Neural progenitor cell (in vitro differentiated cells): Measurements from ENCODE around the gene RS1. TPM values are rescaled to one million over a fixed set of nuclear protein-coding genes. Genes with fewer than 3 reads are reported as not detected.

Source experiments
- DNase-seq: peaks from one replicate; pipeline ENCODE4 v3.0.0-alpha.2; 2016; ENCODE audit warnings: low spot score
- H2AFZ ChIP-seq: fragments of 200-600 bp; sonication (generic); replicated peaks from 2 replicates; pipeline ENCODE4 v1.6.1; 2016; ENCODE audit warnings: antibody characterized with exemption
- H3F3A ChIP-seq: fragments of 200-600 bp; sonication (generic); 2 replicates; pipeline ENCODE4 v1.6.1; 2016; ENCODE audit warnings: antibody characterized with exemption, low read depth
- H3K27ac ChIP-seq: fragments of 200-600 bp; sonication (generic); 2 replicates; pipeline ENCODE4 v1.5.1; 2016; ENCODE audit warnings: mild to moderate bottlenecking
- H3K27me3 ChIP-seq: fragments of 200-600 bp; sonication (generic); 2 replicates; pipeline ENCODE4 v1.6.1; 2016; ENCODE audit warnings: mild to moderate bottlenecking, moderate library complexity
- H3K36me3 ChIP-seq: fragments of 200-600 bp; sonication (generic); 2 replicates; pipeline ENCODE4 v1.5.1; 2016
- H3K4me1 ChIP-seq: fragments of 200-600 bp; sonication (generic); 2 replicates; pipeline ENCODE4 v1.6.1; 2016; ENCODE audit warnings: mixed run types
- H3K4me2 ChIP-seq: fragments of 200-600 bp; sonication (generic); 2 replicates; pipeline ENCODE4 v1.6.1; 2016
- H3K4me3 ChIP-seq: fragments of 200-600 bp; sonication (generic); 2 replicates; pipeline ENCODE4 v1.5.1; 2016
- H3K79me2 ChIP-seq: fragments of 200-600 bp; sonication (generic); 2 replicates; pipeline ENCODE4 v1.6.1; 2016; ENCODE audit warnings: low read depth
- H3K9ac ChIP-seq: fragments of 200-600 bp; sonication (generic); 2 replicates; pipeline ENCODE4 v1.6.1; 2016
- H3K9me3 ChIP-seq: fragments of 200-600 bp; sonication (generic); 2 replicates; pipeline ENCODE4 v1.5.1; 2016; ENCODE audit warnings: low read depth
- H4K20me1 ChIP-seq: fragments of 200-600 bp; sonication (generic); 2 replicates; pipeline ENCODE4 v1.6.1; 2016; ENCODE audit warnings: low read depth
- H3K27ac Mint-ChIP-seq: 3 replicates; pipeline ENCODE4 v1.8.0; 2021; ENCODE audit warnings: mixed read lengths
- H3K27me3 Mint-ChIP-seq: 2 replicates; pipeline ENCODE4 v1.8.0; 2022; ENCODE audit warnings: low read depth, mild to moderate bottlenecking, inconsistent platforms, moderate library complexity, mixed read lengths; ENCODE audit not compliant: insufficient read depth
- H3K36me3 Mint-ChIP-seq: 3 replicates; pipeline ENCODE4 v1.8.0; 2021; ENCODE audit warnings: mixed read lengths
- H3K4me1 Mint-ChIP-seq: 3 replicates; pipeline ENCODE4 v1.8.0; 2021; ENCODE audit warnings: mixed read lengths
- H3K4me3 Mint-ChIP-seq: 3 replicates; pipeline ENCODE4 v1.8.0; 2021; ENCODE audit warnings: mild to moderate bottlenecking, moderate library complexity, mixed read lengths
- H3K9me3 Mint-ChIP-seq: 3 replicates; pipeline ENCODE4 v1.8.0; 2020; ENCODE audit warnings: mixed read lengths
- CTCF ChIP-seq: fragments of 200-600 bp; sonication (generic); IDR thresholded peaks from 2 replicates; pipeline ENCODE4 v1.5.1; 2017; ENCODE audit warnings: antibody characterized with exemption, mild to moderate bottlenecking
- EZH2 ChIP-seq: fragments of 200-600 bp; sonication (generic); IDR thresholded peaks from 2 replicates; pipeline ENCODE4 v1.6.1; 2017; ENCODE audit warnings: antibody characterized with exemption, mild to moderate bottlenecking, moderate library complexity
- EZH2phosphoT487 ChIP-seq: fragments of 200-600 bp; sonication (generic); IDR thresholded peaks from 2 replicates; pipeline ENCODE4 v1.6.1; 2017; ENCODE audit warnings: antibody characterized with exemption
- total RNA-seq: library from RNA; depleted of rRNA; stranded (reverse); fragments of >200 nt; gene quantifications from 2 replicates; pipeline ENCODE4 v1.2.3, GENCODE V29; 2015; ENCODE audit warnings: low replicate concordance

RS1 gene
- total RNA-seq, 1 donor from 2014 or later: not detected

- Histone ChIP-seq H3K79me2 (no peaks in the 10 kb centered on the region), H4K20me1 (no peaks in the 10 kb centered on the region), H2AFZ (no peak overlapping the region), H3K9me3 (no peaks in the 10 kb centered on the region), H3K27me3 (no peaks in the 10 kb centered on the region), H3K27ac (no peak overlapping the region), H3K9ac (no peak overlapping the region), H3F3A (no peaks in the 10 kb centered on the region), H3K36me3 (no peaks in the 10 kb centered on the region), H3K4me1 (no peaks in the 10 kb centered on the region), H3K4me2 (no peak overlapping the region), H3K4me3 (no peak overlapping the region)
- peaks cover 16% of the 10 kb centered on the region for H3K4me1 Mint-ChIP-seq
- no peak for TF ChIP-seq CTCF
- TF ChIP-seq EZH2phosphoT487: no peak
- no peak for TF ChIP-seq EZH2
- H3K27me3 Mint-ChIP-seq: no peaks in the 10 kb centered on the region
- H3K36me3 Mint-ChIP-seq: no peaks in the 10 kb centered on the region
- DNase-seq: peak; percentile 33
- no peak overlapping the region for H3K4me3 Mint-ChIP-seq
- no peak overlapping the region for H3K27ac Mint-ChIP-seq
- H3K9me3 Mint-ChIP-seq: peaks cover 2% of the 10 kb centered on the region
Measured at GRCh38 chrX:18620349-18620748, 51.6 kb downstream of the RS1 start.

GRCh38 chrX:18619288-18619687 is 52.6 kb downstream of the RS1 start:
- Histone ChIP-seq H3K36me3 (no peaks in the 10 kb centered on the region), H2AFZ (no peak overlapping the region), H3K9ac (no peak overlapping the region), H3K27me3 (no peaks in the 10 kb centered on the region), H3F3A (no peaks in the 10 kb centered on the region), H3K4me2 (no peak overlapping the region), H3K79me2 (no peaks in the 10 kb centered on the region), H3K4me1 (no peaks in the 10 kb centered on the region), H3K27ac (no peak overlapping the region), H3K9me3 (no peaks in the 10 kb centered on the region), H3K4me3 (no peak overlapping the region), H4K20me1 (no peaks in the 10 kb centered on the region)
- TF ChIP-seq EZH2phosphoT487 (no peak), CTCF (no peak), EZH2 (no peak)
- Mint-ChIP-seq H3K27me3 (no peaks in the 10 kb centered on the region), H3K27ac (no peak overlapping the region), H3K4me1 (peaks cover 16% of the 10 kb centered on the region), H3K9me3 (peaks cover 2% of the 10 kb centered on the region), H3K4me3 (no peak overlapping the region), H3K36me3 (no peaks in the 10 kb centered on the region)
- DNase-seq: no peak

GRCh38 chrX:18617407-18617750 is 54.5 kb downstream of the RS1 start:
- Mint-ChIP-seq H3K4me1 (peaks cover 16% of the 10 kb centered on the region), H3K4me3 (no peak overlapping the region), H3K9me3 (peaks cover 2% of the 10 kb centered on the region), H3K27me3 (no peaks in the 10 kb centered on the region), H3K27ac (no peak overlapping the region), H3K36me3 (no peaks in the 10 kb centered on the region)
- TF ChIP-seq CTCF (no peak), EZH2 (no peak), EZH2phosphoT487 (no peak)
- no peak overlapping the region for H3K27ac ChIP-seq
- H3K9ac ChIP-seq: no peak overlapping the region
- H3K79me2 ChIP-seq: no peaks in the 10 kb centered on the region
- H3K4me2 ChIP-seq: no peak overlapping the region
- no peaks in the 10 kb centered on the region for H3K27me3 ChIP-seq
- no peaks in the 10 kb centered on the region for H3K9me3 ChIP-seq
- no peaks in the 10 kb centered on the region for H3K4me1 ChIP-seq
- H3F3A ChIP-seq: no peaks in the 10 kb centered on the region
- H4K20me1 ChIP-seq: no peaks in the 10 kb centered on the region
- no peak overlapping the region for H2AFZ ChIP-seq
- no peak overlapping the region for H3K4me3 ChIP-seq
- no peaks in the 10 kb centered on the region for H3K36me3 ChIP-seq
- peak; percentile 6 for DNase-seq
